Ishikawa (cell line): ENCODE results near the gene SLC49A3.

Experiments
- CEBPB ChIP-seq: IDR thresholded peaks from 2 replicates; pipeline ENCODE4 v1.6.1; 2012
- CREB1 ChIP-seq: IDR thresholded peaks from 2 replicates; pipeline ENCODE4 v1.6.1; 2012; ENCODE audit warnings: low read depth
- EGR1 ChIP-seq: IDR thresholded peaks from 2 replicates; pipeline ENCODE4 v1.6.1; 2012
- EP300 ChIP-seq: IDR thresholded peaks from 2 replicates; pipeline ENCODE4 v1.6.1; 2012; ENCODE audit warnings: borderline replicate concordance
- FOXM1 ChIP-seq: IDR thresholded peaks from 2 replicates; pipeline ENCODE4 v1.6.1; 2012; ENCODE audit warnings: low read depth, borderline replicate concordance
- RAD21 ChIP-seq: IDR thresholded peaks from 2 replicates; pipeline ENCODE4 v1.6.1; 2012; ENCODE audit warnings: low read depth
- TAF1 ChIP-seq: IDR thresholded peaks from 2 replicates; pipeline ENCODE4 v1.6.1; 2012; ENCODE audit warnings: low read depth, mild to moderate bottlenecking
- TCF12 ChIP-seq: IDR thresholded peaks from 2 replicates; pipeline ENCODE4 v1.6.1; 2012; ENCODE audit warnings: low read depth
- TEAD4 ChIP-seq: IDR thresholded peaks from 2 replicates; pipeline ENCODE4 v1.6.1; 2012
- YY1 ChIP-seq: IDR thresholded peaks from 2 replicates; pipeline ENCODE4 v1.6.1; 2012; ENCODE audit warnings: low read depth
- ZBTB7A ChIP-seq: IDR thresholded peaks from 2 replicates; pipeline ENCODE4 v1.6.1; 2012; ENCODE audit warnings: low read depth
- TF ChIP-seq, protein P1 (sequence below): IDR thresholded peaks from 2 replicates; pipeline ENCODE4 v1.6.1; 2012; ENCODE audit warnings: low read depth, mild to moderate bottlenecking
- TF ChIP-seq, protein P2 (sequence below): IDR thresholded peaks from 2 replicates; pipeline ENCODE4 v1.6.1; 2012

DNA sequence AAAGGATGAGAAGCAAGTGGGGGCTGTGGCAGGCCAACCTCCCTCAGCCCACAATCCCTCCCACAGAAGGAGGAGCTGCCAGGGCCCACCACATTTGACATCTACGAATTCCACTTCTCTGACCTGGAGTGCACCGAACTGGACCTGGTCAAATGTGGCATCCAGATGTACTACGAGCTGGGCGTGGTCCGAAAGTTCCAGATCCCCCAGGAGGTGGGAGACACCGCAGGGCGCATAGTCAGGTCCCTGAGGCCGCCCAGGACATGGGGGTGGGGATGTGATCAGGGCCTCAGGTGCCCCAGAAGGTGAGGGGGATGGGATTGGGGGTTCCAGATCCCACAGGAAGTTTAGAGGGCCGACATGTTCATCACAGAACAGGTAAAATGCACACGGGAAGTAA, 28.6 kb downstream of the SLC49A3 start:
- TF ChIP-seq, protein P1, sequence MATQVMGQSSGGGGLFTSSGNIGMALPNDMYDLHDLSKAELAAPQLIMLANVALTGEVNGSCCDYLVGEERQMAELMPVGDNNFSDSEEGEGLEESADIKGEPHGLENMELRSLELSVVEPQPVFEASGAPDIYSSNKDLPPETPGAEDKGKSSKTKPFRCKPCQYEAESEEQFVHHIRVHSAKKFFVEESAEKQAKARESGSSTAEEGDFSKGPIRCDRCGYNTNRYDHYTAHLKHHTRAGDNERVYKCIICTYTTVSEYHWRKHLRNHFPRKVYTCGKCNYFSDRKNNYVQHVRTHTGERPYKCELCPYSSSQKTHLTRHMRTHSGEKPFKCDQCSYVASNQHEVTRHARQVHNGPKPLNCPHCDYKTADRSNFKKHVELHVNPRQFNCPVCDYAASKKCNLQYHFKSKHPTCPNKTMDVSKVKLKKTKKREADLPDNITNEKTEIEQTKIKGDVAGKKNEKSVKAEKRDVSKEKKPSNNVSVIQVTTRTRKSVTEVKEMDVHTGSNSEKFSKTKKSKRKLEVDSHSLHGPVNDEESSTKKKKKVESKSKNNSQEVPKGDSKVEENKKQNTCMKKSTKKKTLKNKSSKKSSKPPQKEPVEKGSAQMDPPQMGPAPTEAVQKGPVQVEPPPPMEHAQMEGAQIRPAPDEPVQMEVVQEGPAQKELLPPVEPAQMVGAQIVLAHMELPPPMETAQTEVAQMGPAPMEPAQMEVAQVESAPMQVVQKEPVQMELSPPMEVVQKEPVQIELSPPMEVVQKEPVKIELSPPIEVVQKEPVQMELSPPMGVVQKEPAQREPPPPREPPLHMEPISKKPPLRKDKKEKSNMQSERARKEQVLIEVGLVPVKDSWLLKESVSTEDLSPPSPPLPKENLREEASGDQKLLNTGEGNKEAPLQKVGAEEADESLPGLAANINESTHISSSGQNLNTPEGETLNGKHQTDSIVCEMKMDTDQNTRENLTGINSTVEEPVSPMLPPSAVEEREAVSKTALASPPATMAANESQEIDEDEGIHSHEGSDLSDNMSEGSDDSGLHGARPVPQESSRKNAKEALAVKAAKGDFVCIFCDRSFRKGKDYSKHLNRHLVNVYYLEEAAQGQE = no peak
- TF ChIP-seq CEBPB = no peak
- no peak for TF ChIP-seq YY1
- no peak for TF ChIP-seq RAD21
- no peak for TF ChIP-seq FOXM1
- no peak for TF ChIP-seq EGR1
- no peak for TF ChIP-seq TEAD4
- no peak for TF ChIP-seq CREB1
- no peak for TF ChIP-seq EP300
- TF ChIP-seq ZBTB7A = no peak
- TF ChIP-seq TAF1 = no peak
- no peak for TF ChIP-seq TCF12
- TF ChIP-seq, protein P2, sequence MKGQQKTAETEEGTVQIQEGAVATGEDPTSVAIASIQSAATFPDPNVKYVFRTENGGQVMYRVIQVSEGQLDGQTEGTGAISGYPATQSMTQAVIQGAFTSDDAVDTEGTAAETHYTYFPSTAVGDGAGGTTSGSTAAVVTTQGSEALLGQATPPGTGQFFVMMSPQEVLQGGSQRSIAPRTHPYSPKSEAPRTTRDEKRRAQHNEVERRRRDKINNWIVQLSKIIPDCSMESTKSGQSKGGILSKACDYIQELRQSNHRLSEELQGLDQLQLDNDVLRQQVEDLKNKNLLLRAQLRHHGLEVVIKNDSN = no peak
